VCaP (cell line): ENCODE data around the gene PCSK5.

Experiments used
- H3K27ac ChIP-seq: fragments of 450-650 bp; 2 replicates; pipeline ENCODE4 v1.5.1; 2017
- TF ChIP-seq, protein P1 (sequence below): fragments of 450-650 bp; conservative IDR thresholded peaks from 2 replicates; pipeline ENCODE4 v1.5.1; 2017; ENCODE audit warnings: mild to moderate bottlenecking, moderate library complexity

Gene PCSK5

DNA sequence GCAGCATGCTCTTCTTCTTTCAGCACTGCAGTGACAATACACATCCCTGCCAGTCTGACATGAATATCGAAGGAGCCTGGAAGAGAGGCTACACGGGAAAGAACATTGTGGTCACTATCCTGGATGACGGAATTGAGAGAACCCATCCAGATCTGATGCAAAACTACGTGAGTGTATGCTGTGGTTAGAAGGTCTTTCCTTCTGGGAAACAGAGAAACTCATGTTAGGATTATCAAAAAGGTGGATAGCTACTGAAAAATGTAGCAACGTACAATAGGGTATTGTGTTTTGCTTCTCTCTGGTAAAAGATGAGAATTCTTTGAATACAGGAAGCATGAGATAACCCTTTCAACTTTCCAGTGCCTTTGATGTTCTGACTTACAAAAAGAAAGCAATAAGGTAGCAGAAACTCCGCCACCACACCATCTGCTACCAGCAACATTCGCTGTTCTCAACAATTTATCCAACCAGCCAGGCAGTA is 133.3 kb downstream of the PCSK5 start:
- no peak overlapping the region for H3K27ac ChIP-seq
- TF ChIP-seq, protein P1, sequence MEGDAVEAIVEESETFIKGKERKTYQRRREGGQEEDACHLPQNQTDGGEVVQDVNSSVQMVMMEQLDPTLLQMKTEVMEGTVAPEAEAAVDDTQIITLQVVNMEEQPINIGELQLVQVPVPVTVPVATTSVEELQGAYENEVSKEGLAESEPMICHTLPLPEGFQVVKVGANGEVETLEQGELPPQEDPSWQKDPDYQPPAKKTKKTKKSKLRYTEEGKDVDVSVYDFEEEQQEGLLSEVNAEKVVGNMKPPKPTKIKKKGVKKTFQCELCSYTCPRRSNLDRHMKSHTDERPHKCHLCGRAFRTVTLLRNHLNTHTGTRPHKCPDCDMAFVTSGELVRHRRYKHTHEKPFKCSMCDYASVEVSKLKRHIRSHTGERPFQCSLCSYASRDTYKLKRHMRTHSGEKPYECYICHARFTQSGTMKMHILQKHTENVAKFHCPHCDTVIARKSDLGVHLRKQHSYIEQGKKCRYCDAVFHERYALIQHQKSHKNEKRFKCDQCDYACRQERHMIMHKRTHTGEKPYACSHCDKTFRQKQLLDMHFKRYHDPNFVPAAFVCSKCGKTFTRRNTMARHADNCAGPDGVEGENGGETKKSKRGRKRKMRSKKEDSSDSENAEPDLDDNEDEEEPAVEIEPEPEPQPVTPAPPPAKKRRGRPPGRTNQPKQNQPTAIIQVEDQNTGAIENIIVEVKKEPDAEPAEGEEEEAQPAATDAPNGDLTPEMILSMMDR, result no peak

DNA sequence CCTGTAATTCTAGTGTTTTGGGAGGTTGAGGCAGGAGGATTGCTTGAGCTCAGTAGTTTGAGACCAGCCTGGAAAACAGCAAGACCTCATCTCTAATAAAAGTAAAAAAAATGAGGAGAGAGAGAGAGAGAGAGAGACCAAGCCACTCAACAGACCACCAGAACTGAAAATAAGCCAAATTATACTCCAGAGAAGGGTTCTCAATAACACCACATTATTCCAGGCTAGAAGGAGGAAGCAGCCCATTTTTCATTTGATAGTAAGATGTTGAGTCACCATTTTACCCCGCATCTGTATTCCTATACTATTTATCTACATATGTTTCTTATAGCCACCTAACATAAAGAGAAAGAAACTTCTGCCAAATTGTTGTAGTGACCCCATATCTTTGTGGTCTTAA is 134.8 kb downstream of the PCSK5 start:
- no peak overlapping the region for H3K27ac ChIP-seq
- TF ChIP-seq, protein P1, result no peak

DNA sequence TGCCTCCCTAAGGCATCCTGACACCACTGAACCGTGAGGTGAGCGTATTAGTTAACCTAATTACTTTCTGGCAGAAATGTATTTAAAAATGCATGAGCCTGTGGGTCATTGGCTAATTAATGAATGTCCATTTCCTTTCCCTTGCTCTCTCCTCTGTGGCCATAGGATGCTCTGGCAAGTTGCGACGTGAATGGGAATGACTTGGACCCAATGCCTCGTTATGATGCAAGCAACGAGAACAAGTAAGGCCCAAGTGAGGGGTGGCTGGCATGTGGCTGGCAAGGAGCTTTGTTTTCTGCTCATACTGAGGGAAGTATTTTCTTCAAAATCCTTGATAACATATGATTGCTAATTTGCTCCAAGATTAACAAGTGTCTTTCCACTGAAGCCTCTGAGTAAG is 136.3 kb downstream of the PCSK5 start:
- H3K27ac ChIP-seq, result no peak overlapping the region
- TF ChIP-seq, protein P1, result no peak

DNA sequence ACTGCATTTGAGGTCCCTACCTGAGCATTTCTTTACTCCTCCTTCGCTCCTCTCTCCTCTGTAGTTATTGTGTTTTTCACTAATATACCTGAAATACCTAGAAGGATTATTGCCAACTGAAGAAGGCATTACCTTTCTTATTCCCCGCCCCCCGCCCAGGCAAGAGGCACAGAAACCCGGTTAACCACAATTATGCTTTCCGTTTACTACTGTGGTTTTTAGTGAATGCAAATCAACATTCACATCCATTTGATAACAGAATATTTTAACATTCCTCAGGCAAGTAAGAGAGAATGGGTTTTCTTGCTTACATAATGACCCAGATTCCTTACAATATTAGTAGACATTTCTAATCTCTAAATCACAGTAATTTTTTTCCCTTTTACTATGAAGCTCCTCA is 136.9 kb downstream of the PCSK5 start:
- TF ChIP-seq, protein P1, result no peak
- no peak overlapping the region for H3K27ac ChIP-seq

DNA sequence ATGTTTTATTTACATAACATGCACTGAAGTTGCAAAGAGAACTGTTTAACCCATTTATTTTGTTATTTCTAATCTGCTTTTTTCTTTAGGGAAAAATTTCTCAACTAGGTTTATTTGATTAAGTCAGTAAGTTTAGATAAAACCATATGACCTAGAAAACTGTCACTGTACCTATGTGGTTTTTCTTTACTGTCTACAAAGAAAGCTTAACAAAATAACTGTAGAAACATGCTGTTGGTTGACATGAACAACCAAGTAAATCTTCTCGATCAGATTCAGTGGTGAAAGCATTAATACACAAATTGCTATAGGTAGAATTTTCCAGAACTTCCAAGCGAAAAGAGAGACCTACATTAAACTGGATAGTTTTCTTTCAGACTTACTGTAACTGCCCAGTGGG is 137.4 kb downstream of the PCSK5 start:
- TF ChIP-seq, protein P1, result no peak
- no peak overlapping the region for H3K27ac ChIP-seq

DNA sequence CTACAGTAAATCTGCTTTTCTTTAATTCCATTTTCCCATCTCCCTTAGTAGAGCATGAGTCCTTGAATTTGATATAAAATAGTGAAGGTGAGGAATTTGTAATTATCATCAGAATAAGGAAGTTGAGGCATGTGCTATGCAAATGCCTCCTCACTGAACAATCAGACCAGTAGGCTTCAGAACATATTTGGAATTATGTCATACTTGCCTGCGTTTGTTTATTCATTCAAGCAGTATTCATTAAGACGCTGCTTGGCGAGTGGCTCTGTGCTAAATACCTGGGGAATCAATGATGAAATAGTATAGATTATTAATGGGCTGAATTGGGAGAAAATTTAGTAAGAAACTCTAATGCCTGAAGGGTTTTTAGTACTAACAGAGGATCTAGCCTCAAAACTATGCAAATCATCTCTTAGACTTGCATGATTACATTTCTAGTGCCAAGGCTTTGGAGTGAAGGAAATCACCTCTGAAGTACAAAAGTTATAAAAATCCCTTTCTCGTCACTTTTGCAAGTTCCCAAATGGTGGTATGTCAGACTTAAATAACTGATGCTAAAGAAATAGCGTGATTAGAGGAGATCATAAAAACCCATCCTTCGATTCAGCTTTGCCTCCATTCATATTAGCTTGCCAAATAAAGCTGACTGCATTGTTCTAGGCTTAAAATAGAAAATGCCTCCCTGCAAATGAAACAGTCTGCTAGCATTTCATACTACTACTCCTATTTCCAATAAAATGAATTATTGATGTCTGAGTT is 141.7 kb downstream of the PCSK5 start:
- H3K27ac ChIP-seq, result no peak overlapping the region
- TF ChIP-seq, protein P1, result no peak

DNA sequence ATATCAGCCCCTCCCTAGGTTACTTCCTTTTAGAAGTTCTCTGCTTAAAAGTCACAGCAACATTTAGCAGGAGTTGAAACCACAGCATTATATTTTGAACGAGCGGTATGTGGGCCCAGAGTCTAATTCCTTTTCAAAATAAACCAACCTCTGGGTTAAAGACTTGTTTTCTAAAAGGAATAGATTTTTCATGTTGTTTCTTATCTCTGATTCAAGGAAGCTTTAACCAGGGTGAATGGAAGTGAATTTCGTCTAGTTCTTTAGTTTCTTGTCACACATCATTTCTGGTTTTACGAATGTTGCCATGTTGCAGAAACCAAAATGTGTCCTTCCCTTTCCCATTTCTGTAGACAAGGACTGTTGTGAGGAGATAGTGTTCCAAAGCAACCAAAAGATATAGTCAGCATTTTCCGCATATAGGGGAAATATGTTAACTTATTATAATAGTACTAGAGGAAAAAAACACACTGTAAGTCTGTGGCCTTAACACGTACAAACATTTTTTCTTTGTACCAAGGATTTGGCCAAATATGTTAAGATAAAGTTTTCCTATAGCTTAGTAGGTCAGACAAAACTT is 142.4 kb downstream of the PCSK5 start:
- TF ChIP-seq, protein P1, result no peak
- H3K27ac ChIP-seq, result no peak overlapping the region
